ENCODE results near the gene TMEM92. TPM values are rescaled to one million over a fixed set of nuclear protein-coding genes. Genes with fewer than 3 reads are reported as not detected.
A peak's percentile ranks its signal among the peaks of the same experiment; 100 is the strongest.

TMEM92 gene
- total and polyA plus RNA-seq, 12 donors, result 0.06 to 0.13 TPM; not detected in 10

DNA sequence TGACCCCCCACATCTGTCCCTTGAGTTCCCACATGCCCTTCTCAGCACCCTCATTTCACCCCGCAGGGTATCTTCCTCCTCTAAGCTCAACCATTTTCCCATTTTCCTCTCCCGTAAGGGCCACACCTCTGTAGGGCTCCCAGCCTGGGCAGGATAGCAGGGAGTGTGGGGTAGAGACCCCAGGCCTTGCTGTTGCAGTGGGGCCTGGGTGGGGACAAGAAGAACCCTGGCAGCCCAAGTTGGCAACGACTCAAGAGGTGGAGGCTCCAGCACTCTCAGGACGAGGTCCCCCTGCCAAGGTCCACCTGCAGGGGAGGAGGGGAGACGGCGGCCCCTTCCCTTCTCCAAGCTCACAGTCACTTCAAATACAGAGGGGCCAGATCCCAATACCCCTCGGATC is 2.0 kb upstream of the TMEM92 start:
- no peak overlapping the region for H3K27ac ChIP-seq

DNA sequence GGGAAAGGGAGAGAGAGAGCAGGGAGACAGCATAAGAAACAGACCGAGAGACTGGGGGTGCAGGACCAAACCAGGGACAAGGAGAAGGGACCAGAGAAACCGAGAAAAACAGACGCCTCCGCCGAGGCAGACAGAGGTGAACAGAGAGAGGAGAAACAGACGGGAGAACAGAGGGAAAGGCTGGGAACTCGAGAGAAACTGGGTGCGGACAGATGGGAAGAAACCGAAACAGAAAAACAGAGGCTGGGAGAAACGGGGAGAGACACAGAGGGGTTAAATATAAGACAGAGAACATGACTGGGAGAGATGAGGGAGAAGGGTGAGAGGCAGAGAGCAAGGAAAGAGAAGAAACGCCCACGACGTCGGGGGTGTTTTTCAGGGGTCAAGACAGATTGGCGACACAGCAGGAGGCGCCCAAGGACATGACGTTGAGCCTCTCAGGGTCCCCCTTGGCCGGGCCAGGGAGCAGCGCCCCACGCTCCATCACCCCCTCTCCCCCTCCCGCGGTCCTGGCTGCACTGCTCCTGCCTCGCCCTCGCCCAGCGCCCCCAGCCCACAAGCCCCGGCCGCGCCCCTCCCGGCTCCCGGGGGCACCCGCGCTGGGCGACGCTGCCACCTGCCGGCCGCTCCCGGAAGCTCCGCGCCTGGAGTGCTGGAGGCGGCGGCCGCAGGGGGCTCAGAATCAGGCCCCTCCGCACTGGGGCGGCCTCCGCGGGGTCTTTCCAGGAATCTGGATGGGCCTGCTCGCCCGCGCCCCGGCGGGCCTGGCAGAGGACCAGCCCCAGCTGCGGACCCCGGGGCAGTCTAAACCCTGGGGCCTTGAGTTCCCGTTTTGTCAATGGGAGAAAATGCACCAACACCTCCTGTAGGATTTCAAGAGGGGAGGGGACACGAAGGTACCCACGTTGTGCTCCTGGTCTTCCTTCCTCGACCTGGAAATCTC is 1.3 kb upstream of the TMEM92 start:
- 3 to 5% (median 3%) methylated on average over 21 to 57 of the region's 57 CpGs for WGBS, 4 donors
- Histone ChIP-seq H3K27me3 (peaks cover 8% of the 10 kb centered on the region), H3K9me3 (replicated peaks in 1 of 3) (no peaks in the 10 kb centered on the region), H3K36me3 (replicated peaks in 1 of 2) (no peaks in the 10 kb centered on the region), H3K4me3 (peak overlapping the region in 2 of 4 donors; percentile 52 to 84), H3K4me1 (replicated peaks in 1 of 2) (no peaks in the 10 kb centered on the region), H3K27ac (peak overlapping the region in 2 of 5 donors; percentile 46 to 49)
- TF ChIP-seq, protein P1, sequence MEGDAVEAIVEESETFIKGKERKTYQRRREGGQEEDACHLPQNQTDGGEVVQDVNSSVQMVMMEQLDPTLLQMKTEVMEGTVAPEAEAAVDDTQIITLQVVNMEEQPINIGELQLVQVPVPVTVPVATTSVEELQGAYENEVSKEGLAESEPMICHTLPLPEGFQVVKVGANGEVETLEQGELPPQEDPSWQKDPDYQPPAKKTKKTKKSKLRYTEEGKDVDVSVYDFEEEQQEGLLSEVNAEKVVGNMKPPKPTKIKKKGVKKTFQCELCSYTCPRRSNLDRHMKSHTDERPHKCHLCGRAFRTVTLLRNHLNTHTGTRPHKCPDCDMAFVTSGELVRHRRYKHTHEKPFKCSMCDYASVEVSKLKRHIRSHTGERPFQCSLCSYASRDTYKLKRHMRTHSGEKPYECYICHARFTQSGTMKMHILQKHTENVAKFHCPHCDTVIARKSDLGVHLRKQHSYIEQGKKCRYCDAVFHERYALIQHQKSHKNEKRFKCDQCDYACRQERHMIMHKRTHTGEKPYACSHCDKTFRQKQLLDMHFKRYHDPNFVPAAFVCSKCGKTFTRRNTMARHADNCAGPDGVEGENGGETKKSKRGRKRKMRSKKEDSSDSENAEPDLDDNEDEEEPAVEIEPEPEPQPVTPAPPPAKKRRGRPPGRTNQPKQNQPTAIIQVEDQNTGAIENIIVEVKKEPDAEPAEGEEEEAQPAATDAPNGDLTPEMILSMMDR (IDR thresholded peaks at IDR 0.05), result peak; percentile 32 to 95 (median 68)
- TF ChIP-seq POLR2A (IDR thresholded peaks at IDR 0.05), result no peak
- intact Hi-C loops (cut with DNase I), result no loop called here
- DNase-seq, result peak in 6 of 7 donors; percentile 16 to 57 (median 44)

More for the DNA sequence above, 2.0 kb upstream of the TMEM92 start:
- TF ChIP-seq, protein P1 (IDR thresholded peaks at IDR 0.05), result no peak
- TF ChIP-seq POLR2A (IDR thresholded peaks at IDR 0.05), result no peak
- Histone ChIP-seq H3K4me3 (peak overlapping the region in 1 of 4 donors; percentile 84), H3K4me1 (replicated peaks in 1 of 2) (no peaks in the 10 kb centered on the region), H3K27me3 (peaks cover 4% of the 10 kb centered on the region), H3K9me3 (replicated peaks in 1 of 3) (no peaks in the 10 kb centered on the region), H3K36me3 (replicated peaks in 1 of 2) (no peaks in the 10 kb centered on the region)
- intact Hi-C loops (cut with DNase I), result no loop called here
- no peak for DNase-seq
- 43 to 64% (median 53%) methylated on average over 3 to 7 of the region's 7 CpGs for WGBS, 4 donors

DNA sequence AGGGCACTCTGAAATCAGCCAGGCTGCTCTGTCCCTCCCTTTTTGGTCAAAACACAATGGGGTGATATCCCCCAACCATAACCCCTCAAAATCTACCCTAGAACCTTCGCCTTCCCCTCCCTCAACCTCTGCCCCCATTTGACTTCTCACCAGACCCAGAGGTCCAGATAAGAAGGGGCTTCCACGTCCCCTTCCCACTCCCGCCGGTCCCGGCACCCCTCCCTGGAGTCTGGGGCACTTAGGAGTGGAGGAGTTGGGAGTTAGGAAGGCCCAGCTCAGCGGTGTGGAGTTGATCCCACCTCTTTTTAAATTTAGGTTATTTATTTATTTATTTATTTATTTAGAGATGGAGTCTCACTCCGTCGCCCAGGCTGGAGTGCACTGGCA is 619 bp upstream of the TMEM92 start:
- TF ChIP-seq, protein P1 (IDR thresholded peaks at IDR 0.05), result no peak
- no peak for TF ChIP-seq POLR2A (IDR thresholded peaks at IDR 0.05)
- 63 to 70% (median 65%) methylated on average over 8 of the region's 8 CpGs for WGBS, 4 donors
- Histone ChIP-seq H3K27me3 (peaks cover 13% of the 10 kb centered on the region), H3K4me1 (replicated peaks in 1 of 2) (no peaks in the 10 kb centered on the region), H3K9me3 (replicated peaks in 1 of 3) (no peaks in the 10 kb centered on the region), H3K27ac (no peak overlapping the region), H3K4me3 (no peak overlapping the region), H3K36me3 (replicated peaks in 1 of 2) (no peaks in the 10 kb centered on the region)
- no peak for DNase-seq
- intact Hi-C loops (cut with DNase I), result no loop called here

DNA sequence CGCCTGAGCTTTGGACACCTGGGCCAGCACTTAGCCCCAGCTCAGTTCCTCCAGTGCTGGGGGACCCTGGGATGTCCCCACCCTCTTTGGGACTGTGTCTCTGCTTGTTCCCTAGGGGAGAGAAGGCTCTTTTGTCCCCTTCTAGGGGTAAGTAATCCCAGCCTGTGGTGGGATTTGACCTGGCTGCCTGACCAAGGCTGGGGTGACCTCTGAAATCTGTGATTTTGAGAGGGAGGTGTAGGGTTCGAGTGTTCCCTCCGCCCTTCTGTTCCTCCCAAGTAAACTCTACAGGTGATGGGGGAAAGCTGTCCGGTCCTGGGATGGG is 593 bp downstream of the TMEM92 start:
- H3K27ac ChIP-seq, result no peak overlapping the region
- H3K4me1 ChIP-seq (replicated peaks in 1 of 2), result no peaks in the 10 kb centered on the region
- WGBS, 4 donors, result 71 to 83% (median 73%) methylated on average over 3 to 4 of the region's 4 CpGs
- no peak overlapping the region for H3K4me3 ChIP-seq
- intact Hi-C loops (cut with DNase I), result no loop called here
- no peak for DNase-seq
- H3K27me3 ChIP-seq, result peaks cover 17% of the 10 kb centered on the region
- TF ChIP-seq POLR2A (IDR thresholded peaks at IDR 0.05), result no peak
- TF ChIP-seq, protein P1 (IDR thresholded peaks at IDR 0.05), result no peak
- no peaks in the 10 kb centered on the region for H3K36me3 ChIP-seq (replicated peaks in 1 of 2)
- no peaks in the 10 kb centered on the region for H3K9me3 ChIP-seq (replicated peaks in 1 of 3)

Data from adrenal gland (tissue), 12 donors.